ENCODE results near the gene GAPT.

GRCh38 chr5:58530942-58531490 is 39.8 kb downstream of the GAPT start:
- TF ChIP-seq POLR2A (IDR thresholded peaks at IDR 0.05) = no peak
- TF ChIP-seq, protein P1, sequence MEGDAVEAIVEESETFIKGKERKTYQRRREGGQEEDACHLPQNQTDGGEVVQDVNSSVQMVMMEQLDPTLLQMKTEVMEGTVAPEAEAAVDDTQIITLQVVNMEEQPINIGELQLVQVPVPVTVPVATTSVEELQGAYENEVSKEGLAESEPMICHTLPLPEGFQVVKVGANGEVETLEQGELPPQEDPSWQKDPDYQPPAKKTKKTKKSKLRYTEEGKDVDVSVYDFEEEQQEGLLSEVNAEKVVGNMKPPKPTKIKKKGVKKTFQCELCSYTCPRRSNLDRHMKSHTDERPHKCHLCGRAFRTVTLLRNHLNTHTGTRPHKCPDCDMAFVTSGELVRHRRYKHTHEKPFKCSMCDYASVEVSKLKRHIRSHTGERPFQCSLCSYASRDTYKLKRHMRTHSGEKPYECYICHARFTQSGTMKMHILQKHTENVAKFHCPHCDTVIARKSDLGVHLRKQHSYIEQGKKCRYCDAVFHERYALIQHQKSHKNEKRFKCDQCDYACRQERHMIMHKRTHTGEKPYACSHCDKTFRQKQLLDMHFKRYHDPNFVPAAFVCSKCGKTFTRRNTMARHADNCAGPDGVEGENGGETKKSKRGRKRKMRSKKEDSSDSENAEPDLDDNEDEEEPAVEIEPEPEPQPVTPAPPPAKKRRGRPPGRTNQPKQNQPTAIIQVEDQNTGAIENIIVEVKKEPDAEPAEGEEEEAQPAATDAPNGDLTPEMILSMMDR (IDR thresholded peaks at IDR 0.05 in 8 of 11, conservative IDR thresholded peaks at IDR 0.05 in 3 of 11) = no peak

All from spleen (tissue), 7 donors.